PC-9 (cell line): ENCODE results near the gene DENND11. TPM values are rescaled to one million over a fixed set of nuclear protein-coding genes. Genes with fewer than 3 reads are reported as not detected.

ENCODE experiments used
- BruUV-seq: library from RNA; stranded (reverse); fragments of 400-500 nt; replicated peaks from 2 replicates; lab custom pipeline; 2021; lab: Mats Ljungman, UMichigan
- CTCF ChIA-PET: fragments of 300-600 bp; sonication (Branson Sonifier 250); formaldehyde crosslinking; loops from one replicate; lab custom pipeline; 2022; ENCODE audit warnings: antibody characterized with exemption; lab: Charles Lee
- POLR2A ChIA-PET: fragments of 300-600 bp; sonication (Branson Sonifier 250); formaldehyde crosslinking; loops from one replicate; lab custom pipeline; 2022; ENCODE audit warnings: antibody characterized with exemption; ENCODE audit not compliant: unreplicated experiment; lab: Charles Lee
- DNase-seq, 2 experiments: peaks; one replicate each; pipeline versions ENCODE4 v3.0.0 to v3.0.0-alpha.2; 2015 to 2022; ENCODE audit warnings: mixed read lengths in 1 of 2
- H2AFZ ChIP-seq: fragments of 200-600 bp; sonication (generic); 2 replicates; pipeline ENCODE4 v1.8.1; 2017; ENCODE audit warnings: antibody characterized with exemption
- H3F3A ChIP-seq: fragments of 200-600 bp; sonication (generic); 2 replicates; pipeline ENCODE4 v1.8.1; 2017; ENCODE audit warnings: antibody characterized with exemption, mild to moderate bottlenecking, low read depth; ENCODE audit not compliant: insufficient read depth
- H3K27ac ChIP-seq: fragments of 200-600 bp; sonication (generic); 2 replicates; pipeline ENCODE4 v1.6.1; 2016; ENCODE audit warnings: mixed run types
- H3K27me3 ChIP-seq: fragments of 200-600 bp; sonication (generic); 2 replicates; pipeline ENCODE4 v1.6.1; 2016; ENCODE audit warnings: low read depth, mixed run types; ENCODE audit not compliant: insufficient read depth
- H3K36me3 ChIP-seq: fragments of 200-600 bp; sonication (generic); 2 replicates; pipeline ENCODE4 v1.6.1; 2016; ENCODE audit warnings: low read depth, mixed run types
- H3K4me1 ChIP-seq: fragments of 200-600 bp; sonication (generic); replicated peaks from 2 replicates; pipeline ENCODE4 v1.6.1; 2016; ENCODE audit warnings: mixed run types; ENCODE audit not compliant: insufficient read depth
- H3K4me2 ChIP-seq: fragments of 200-600 bp; sonication (generic); 2 replicates; pipeline ENCODE4 v1.6.1; 2017; ENCODE audit warnings: mixed run types
- H3K4me3 ChIP-seq: fragments of 200-600 bp; sonication (generic); 2 replicates; pipeline ENCODE4 v1.6.1; 2016; ENCODE audit warnings: mixed run types
- H3K79me2 ChIP-seq: fragments of 200-600 bp; sonication (generic); 2 replicates; pipeline ENCODE4 v1.6.1; 2017; ENCODE audit warnings: low read depth, mixed run types
- H3K9me2 ChIP-seq: fragments of 200-600 bp; sonication (generic); 2 replicates; pipeline ENCODE4 v1.8.1; 2017; ENCODE audit warnings: mild to moderate bottlenecking; ENCODE audit not compliant: insufficient read depth
- H3K9me3 ChIP-seq: fragments of 200-600 bp; sonication (generic); 2 replicates; pipeline ENCODE4 v1.8.1; 2016; ENCODE audit warnings: low read depth; ENCODE audit not compliant: insufficient read depth
- H4K20me1 ChIP-seq: fragments of 200-600 bp; sonication (generic); 2 replicates; pipeline ENCODE4 v1.8.1; 2017; ENCODE audit not compliant: insufficient read depth
- CTCF ChIP-seq: fragments of 200-600 bp; sonication (generic); conservative IDR thresholded peaks from 2 replicates; pipeline ENCODE4 v1.6.1; 2017; ENCODE audit warnings: mixed run types, antibody characterized with exemption, mild to moderate bottlenecking, moderate library complexity
- EZH2 ChIP-seq: fragments of 200-600 bp; sonication (generic); IDR thresholded peaks from 2 replicates; pipeline ENCODE4 v1.8.0; 2017; ENCODE audit warnings: antibody characterized with exemption, low read depth
- intact Hi-C: fragments of 100-400 bp; cut with micrococcal nuclease; formaldehyde crosslinking; loops from one replicate; pipeline ENCODE4 v1.10.0; 2022; ENCODE audit not compliant: unreplicated experiment
- total RNA-seq: library from RNA; stranded (reverse); gene quantifications from 2 replicates; pipeline ENCODE4 v1.2.3, GENCODE V29; 2021

DENND11 gene
- total RNA-seq, 1 experiment from 2014 or later, result 49.4 TPM

GRCh38 chr7:141702892-141703291 lies 926 bp upstream of the DENND11 start:
- Histone ChIP-seq H3K9me2 (no peaks in the 10 kb centered on the region), H3K79me2 (peaks cover 14% of the 10 kb centered on the region; the same call in 1 of the 2 replicates), H3K36me3 (no peaks in the 10 kb centered on the region), H2AFZ (peak overlapping the region; percentile 93), H3K4me2 (peak overlapping the region; percentile 82), H3F3A (peaks cover 8% of the 10 kb centered on the region; the same call in 1 of the 2 replicates), H3K27me3 (no peaks in the 10 kb centered on the region), H3K4me3 (peak overlapping the region; percentile 73; the same call in 1 of the 2 replicates), H3K4me1 (peaks cover 14% of the 10 kb centered on the region), H3K9me3 (no peaks in the 10 kb centered on the region), H4K20me1 (no peaks in the 10 kb centered on the region), H3K27ac (no peak overlapping the region)
- TF ChIP-seq CTCF (no peak), EZH2 (no peak)
- ChIA-PET CTCF (interaction anchor here (0.7 to 1.3 kb wide), 3 partner anchors 10 to 53 kb away, joined by 3 to 4 read pairs (median 3); partner anchors contain the start of gene SSBP1), POLR2A (interaction anchor here (0.6 to 0.7 kb wide), 4 partner anchors 35 to 1254 kb away, joined by 3 to 8 read pairs (median 4); partner anchors contain the start of gene SSBP1)
- intact Hi-C loops, result loop anchor here (1.0 kb wide), 1 partner anchor 35 kb away; the partner anchor contains the start of gene SSBP1
- BruUV-seq, result no TSS peak
- no peak for DNase-seq

DNA sequence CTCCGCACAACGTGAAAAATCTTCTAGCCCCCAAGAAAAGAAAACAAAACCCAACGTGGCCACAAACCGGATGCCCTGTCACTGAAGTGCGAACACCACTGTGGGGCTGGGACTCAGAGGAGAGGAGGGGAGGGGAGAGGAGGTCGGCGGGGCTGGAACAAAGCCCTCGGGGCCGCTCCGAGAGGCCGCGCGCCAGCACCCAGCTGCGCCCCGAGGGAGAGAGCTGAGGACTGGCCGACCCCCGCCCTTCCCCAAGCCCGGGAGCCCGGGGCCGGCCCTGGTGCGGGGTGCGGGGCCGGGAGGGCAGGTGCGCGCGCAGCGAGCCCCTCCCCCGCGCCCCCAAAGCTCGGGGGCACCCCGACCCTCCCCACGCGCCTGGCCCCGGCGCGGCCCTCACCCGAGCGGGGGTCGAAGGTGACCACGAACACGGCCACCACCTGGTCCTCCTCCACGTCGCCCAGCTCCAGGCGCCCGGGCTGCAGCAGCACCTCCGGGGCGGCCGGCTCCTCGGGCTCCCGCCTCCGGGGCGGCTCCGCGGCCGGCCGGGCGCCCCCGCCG lies 398 bp downstream of the DENND11 start:
- H3K4me2 ChIP-seq, result peak overlapping the region; percentile 60; the same call in 1 of the 2 replicates
- DNase-seq, result peak in 1 of 2 experiments; percentile 45
- intact Hi-C loops, result loop anchor here (1.0 kb wide), 1 partner anchor 37 kb away; the partner anchor contains the start of gene SSBP1
- H3F3A ChIP-seq, result peaks cover 8% of the 10 kb centered on the region; the same call in 1 of the 2 replicates
- ChIA-PET POLR2A (interaction anchor here (0.5 to 0.7 kb wide), 3 partner anchors 19 to 36 kb away, joined by 3 to 6 read pairs (median 3); partner anchors contain the start of gene SSBP1), CTCF (interaction anchor here (0.6 to 1.3 kb wide), 3 partner anchors 51 to 1933 kb away, joined by 3 to 4 read pairs (median 4); no protein-coding TSS in a partner anchor)
- H2AFZ ChIP-seq, result peak overlapping the region; percentile 88
- H4K20me1 ChIP-seq, result no peaks in the 10 kb centered on the region
- BruUV-seq, result no TSS peak
- no peaks in the 10 kb centered on the region for H3K9me2 ChIP-seq
- H3K36me3 ChIP-seq, result no peaks in the 10 kb centered on the region
- H3K27me3 ChIP-seq, result no peaks in the 10 kb centered on the region
- no peaks in the 10 kb centered on the region for H3K9me3 ChIP-seq
- H3K79me2 ChIP-seq, result peaks cover 18% of the 10 kb centered on the region
- H3K4me3 ChIP-seq, result peak overlapping the region; percentile 84
- H3K27ac ChIP-seq, result no peak overlapping the region
- H3K4me1 ChIP-seq, result peaks cover 18% of the 10 kb centered on the region
- TF ChIP-seq EZH2, result no peak
- TF ChIP-seq CTCF, result no peak

DNA sequence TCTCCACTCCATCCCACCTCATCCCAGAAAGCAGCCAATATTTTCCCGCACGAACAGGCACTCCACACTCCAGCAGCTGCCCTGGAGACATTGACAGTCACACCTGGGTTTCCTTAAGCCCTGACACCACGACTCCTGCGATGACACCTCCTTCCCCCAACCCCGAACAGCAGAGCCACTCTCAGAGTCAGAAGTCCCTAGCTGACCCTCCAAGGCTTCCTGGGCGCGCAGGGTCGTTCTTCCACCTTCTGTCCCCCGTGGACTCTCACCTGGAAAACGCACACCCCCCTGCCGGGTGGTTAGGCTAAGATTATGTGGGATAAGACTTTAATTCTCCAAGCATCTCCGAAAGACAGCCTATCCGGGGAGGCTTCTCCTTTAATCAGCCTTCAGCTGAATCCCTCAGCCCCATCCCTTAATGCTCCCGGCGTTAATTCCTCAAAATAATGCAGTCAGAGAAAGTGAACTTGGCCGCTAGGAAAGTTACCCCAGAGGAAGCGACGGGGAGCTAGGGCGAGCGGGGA lies 1.1 kb downstream of the DENND11 start:
- Histone ChIP-seq H3K9me3 (no peaks in the 10 kb centered on the region), H2AFZ (no peak overlapping the region), H3K27ac (no peak overlapping the region), H3K79me2 (peaks cover 25% of the 10 kb centered on the region), H3F3A (peaks cover 8% of the 10 kb centered on the region; the same call in 1 of the 2 replicates), H3K9me2 (no peaks in the 10 kb centered on the region), H3K27me3 (no peaks in the 10 kb centered on the region), H4K20me1 (no peaks in the 10 kb centered on the region), H3K4me1 (peaks cover 25% of the 10 kb centered on the region), H3K4me2 (peak overlapping the region; percentile 83), H3K4me3 (peak overlapping the region; percentile 84; the same call in 1 of the 2 replicates), H3K36me3 (no peaks in the 10 kb centered on the region)
- POLR2A ChIA-PET, result interaction anchor here (0.7 kb wide), 2 partner anchors 26 to 37 kb away, joined by 3 to 6 read pairs; partner anchors contain the start of gene SSBP1
- DNase-seq, result peak in 1 of 2 experiments; percentile 8
- TF ChIP-seq CTCF (no peak), EZH2 (no peak)
- CTCF ChIA-PET, result interaction anchor here (0.6 kb wide), 1 partner anchor 1933 kb away, joined by 4 read pairs; no protein-coding TSS in a partner anchor
- BruUV-seq, result TSS peak; percentile 28
- intact Hi-C loops, result no loop called here
